Mesenchymal stem cell (in vitro differentiated cells and primary cell): ENCODE results near the gene GYG1.
"Not testable (repeated sequence)": the region's sequence is repeated elsewhere in the genome, so short reads cannot be mapped to it uniquely, and the experiment has no call there.

Source experiments
- DNase-seq: peaks from one replicate; pipeline ENCODE4 v3.0.0-alpha.2; 2013
- H2AFZ ChIP-seq: one replicate; pipeline ENCODE4 v1.6.1; 2013; ENCODE audit warnings: low read depth, mild to moderate bottlenecking, control low read depth, inconsistent platforms, low read length, moderate library complexity
- H2AK5ac ChIP-seq: 2 replicates; pipeline ENCODE4 v1.6.1; 2013; ENCODE audit warnings: low read length, moderate library complexity, mild to moderate bottlenecking, inconsistent platforms; ENCODE audit not compliant: severe bottlenecking
- H2BK120ac ChIP-seq: one replicate; pipeline ENCODE4 v1.6.1; 2013; ENCODE audit warnings: low read depth, mild to moderate bottlenecking, inconsistent platforms, low read length, moderate library complexity
- H2BK12ac ChIP-seq, 2 experiments: one replicate each; pipeline ENCODE4 v1.6.1; 2013; ENCODE audit warnings: inconsistent platforms in 2 of 2, low read length in 2 of 2, mild to moderate bottlenecking in 2 of 2, moderate library complexity in 2 of 2, control low read depth in 1 of 2
- H2BK15ac ChIP-seq: one replicate; pipeline ENCODE4 v1.6.1; 2013; ENCODE audit warnings: mild to moderate bottlenecking, low read depth, inconsistent platforms; ENCODE audit not compliant: poor library complexity, severe bottlenecking
- H2BK5ac ChIP-seq: 2 replicates; pipeline ENCODE4 v1.6.1; 2013; ENCODE audit warnings: low read depth, mild to moderate bottlenecking, low read length, control low read depth, inconsistent platforms; ENCODE audit not compliant: poor library complexity, severe bottlenecking
- H3K14ac ChIP-seq, 2 experiments: one replicate each; pipeline ENCODE4 v1.6.1; 2013; ENCODE audit warnings: inconsistent platforms in 2 of 2, low read length in 2 of 2, control low read depth in 1 of 2, mild to moderate bottlenecking in 1 of 2, moderate library complexity in 1 of 2
- H3K18ac ChIP-seq, 2 experiments: one replicate each; pipeline ENCODE4 v1.6.1; 2013; ENCODE audit warnings: inconsistent platforms in 2 of 2, low read length in 2 of 2, control low read depth in 1 of 2, low read depth in 1 of 2, mild to moderate bottlenecking in 1 of 2
- H3K23ac ChIP-seq, 2 experiments: one replicate each; pipeline ENCODE4 v1.6.1; 2013; ENCODE audit warnings: inconsistent platforms in 2 of 2, low read length in 2 of 2, mild to moderate bottlenecking in 2 of 2, moderate library complexity in 2 of 2, control low read depth in 1 of 2
- H3K27ac ChIP-seq: 2 replicates; pipeline ENCODE4 v1.5.1; 2013; ENCODE audit warnings: mild to moderate bottlenecking, moderate library complexity, low read length, control low read depth, inconsistent platforms; ENCODE audit not compliant: poor library complexity, severe bottlenecking
- H3K27me3 ChIP-seq, 2 experiments: 2 replicates each; pipeline versions ENCODE4 v1.6.1 to v1.7.0; 2013; ENCODE audit warnings: low read length in 2 of 2, mild to moderate bottlenecking in 2 of 2, moderate library complexity in 2 of 2, control low read depth in 1 of 2, inconsistent platforms in 1 of 2; ENCODE audit not compliant: control insufficient read depth in 1 of 2, insufficient read depth in 1 of 2
- H3K36me3 ChIP-seq, 2 experiments: 2 replicates each; pipeline versions ENCODE4 v1.6.1 to v1.7.0; 2013; ENCODE audit warnings: low read length in 2 of 2, control low read depth in 1 of 2, inconsistent platforms in 1 of 2, low read depth in 1 of 2, mild to moderate bottlenecking in 1 of 2; ENCODE audit not compliant: insufficient read depth in 2 of 2, control insufficient read depth in 1 of 2
- H3K4ac ChIP-seq, 2 experiments: one replicate each; pipeline ENCODE4 v1.6.1; 2013; ENCODE audit warnings: inconsistent platforms in 2 of 2, low read length in 2 of 2, mild to moderate bottlenecking in 2 of 2, moderate library complexity in 2 of 2, control low read depth in 1 of 2, low read depth in 1 of 2
- H3K4me1 ChIP-seq: 2 replicates; pipeline ENCODE4 v1.6.1; 2013; ENCODE audit warnings: low read depth, low read length, control low read depth; ENCODE audit not compliant: control insufficient read depth, insufficient read depth
- H3K4me2 ChIP-seq: 2 replicates; pipeline ENCODE4 v1.6.1; 2013; ENCODE audit warnings: low read length, mild to moderate bottlenecking, inconsistent platforms; ENCODE audit not compliant: poor library complexity, severe bottlenecking
- H3K4me3 ChIP-seq, 2 experiments: 2 replicates each; pipeline versions ENCODE4 v1.5.1 to v1.7.0; 2013; ENCODE audit warnings: low read length in 2 of 2, mild to moderate bottlenecking in 2 of 2, control low read depth in 1 of 2, low read depth in 1 of 2; ENCODE audit not compliant: insufficient read depth in 1 of 2
- H3K79me1 ChIP-seq: replicated peaks from 2 replicates; pipeline ENCODE4 v1.6.1; 2013; ENCODE audit warnings: mild to moderate bottlenecking, control low read depth, low read length, inconsistent platforms; ENCODE audit not compliant: poor library complexity, severe bottlenecking
- H3K9ac ChIP-seq: 2 replicates; pipeline ENCODE4 v1.7.0; 2013; ENCODE audit warnings: mild to moderate bottlenecking, low read length, moderate library complexity
- H3K9me3 ChIP-seq: 2 replicates; pipeline ENCODE4 v1.7.0; 2013; ENCODE audit warnings: mild to moderate bottlenecking, low read length; ENCODE audit not compliant: control insufficient read depth
- H4K8ac ChIP-seq: one replicate; pipeline ENCODE4 v1.6.1; 2013; ENCODE audit warnings: inconsistent platforms, mild to moderate bottlenecking, low read length, moderate library complexity
- H4K91ac ChIP-seq: one replicate; pipeline ENCODE4 v1.6.1; 2013; ENCODE audit warnings: mild to moderate bottlenecking, low read length, inconsistent platforms
- WGBS: methylation state at CpG from one replicate; pipeline ENCODE4 v1.1.7; 2013; ENCODE audit warnings: mixed read lengths; 5-methylcytosine and 5-hydroxymethylcytosine counted together

Gene GYG1

GRCh38 chr3:148981273-148981672, 10.1 kb upstream of the GYG1 start:
- no peak overlapping the region for H3K9ac ChIP-seq
- H2AK5ac ChIP-seq, result no peak overlapping the region
- H2BK15ac ChIP-seq, result no peak overlapping the region
- H3K36me3 ChIP-seq, result no peaks in the 10 kb centered on the region
- no peak overlapping the region for H2BK12ac ChIP-seq
- no peak overlapping the region for H4K91ac ChIP-seq
- no peak overlapping the region for H3K18ac ChIP-seq
- no peaks in the 10 kb centered on the region for H3K27me3 ChIP-seq
- H2AFZ ChIP-seq, result no peak overlapping the region
- no peak overlapping the region for H2BK120ac ChIP-seq
- no peaks in the 10 kb centered on the region for H3K4me1 ChIP-seq
- no peaks in the 10 kb centered on the region for H3K79me1 ChIP-seq
- H2BK5ac ChIP-seq, result no peak overlapping the region
- DNase-seq, result no peak
- 86% methylated on average over 1 of the region's 1 CpG for WGBS
- H3K14ac ChIP-seq, result peak overlapping the region in 1 of 2 experiments; percentile 15
- H3K4me2 ChIP-seq, result no peak overlapping the region
- no peak overlapping the region for H3K4me3 ChIP-seq
- no peak overlapping the region for H3K23ac ChIP-seq
- H3K9me3 ChIP-seq, result no peaks in the 10 kb centered on the region
- no peak overlapping the region for H3K27ac ChIP-seq
- no peak overlapping the region for H4K8ac ChIP-seq
- no peak overlapping the region for H3K4ac ChIP-seq

- not testable (repeated sequence) for H3K4me1 ChIP-seq, H3K27me3 ChIP-seq, H3K4ac ChIP-seq, H3K23ac ChIP-seq, H2BK5ac ChIP-seq, DNase-seq, H4K8ac ChIP-seq, H2BK15ac ChIP-seq, H2AK5ac ChIP-seq, H3K36me3 ChIP-seq, H3K9me3 ChIP-seq, H3K27ac ChIP-seq, H3K9ac ChIP-seq, H2AFZ ChIP-seq, H4K91ac ChIP-seq, H2BK12ac ChIP-seq, H2BK120ac ChIP-seq, H3K4me3 ChIP-seq, H3K18ac ChIP-seq, H3K4me2 ChIP-seq, H3K14ac ChIP-seq, H3K79me1 ChIP-seq
- WGBS, result 98% methylated on average over 24 of the region's 29 CpGs
These were observed 3.8 kb upstream of the GYG1 start for GRCh38 chr3:148987551-148987950.

GRCh38 chr3:148990236-148990635, 1.1 kb upstream of the GYG1 start:
- Histone ChIP-seq H2BK120ac (no peak overlapping the region), H3K4ac (no peak overlapping the region), H2BK12ac (no peak overlapping the region), H2BK15ac (no peak overlapping the region), H4K8ac (no peak overlapping the region), H2BK5ac (no peak overlapping the region), H2AK5ac (no peak overlapping the region), H4K91ac (no peak overlapping the region), H3K36me3 (peaks cover 3 to 14% of the 10 kb centered on the region in 2 experiments), H3K4me3 (peak overlapping the region in 1 of 2 experiments; percentile 84), H3K27me3 (no peaks in the 10 kb centered on the region), H3K4me1 (peaks cover 3% of the 10 kb centered on the region), H3K23ac (no peak overlapping the region), H3K9me3 (no peaks in the 10 kb centered on the region), H3K9ac (peak overlapping the region; percentile 89), H3K14ac (no peak overlapping the region), H3K18ac (no peak overlapping the region), H3K4me2 (no peak overlapping the region), H2AFZ (no peak overlapping the region), H3K27ac (no peak overlapping the region), H3K79me1 (peaks cover 12% of the 10 kb centered on the region)
- no peak for DNase-seq
- 93% methylated on average over 4 of the region's 4 CpGs for WGBS

GRCh38 chr3:148992027-148992634, 791 bp downstream of the GYG1 start:
- Histone ChIP-seq H3K4ac (peak overlapping the region; percentile 40 to 74), H3K23ac (no peak overlapping the region), H3K27ac (no peak overlapping the region), H3K4me3 (peak overlapping the region; percentile 77 to 84), H3K36me3 (peaks cover 5 to 33% of the 10 kb centered on the region in 2 experiments), H2AK5ac (no peak overlapping the region), H3K9ac (peak overlapping the region; percentile 89), H2AFZ (peak overlapping the region; percentile 74), H3K18ac (peak overlapping the region; percentile 77 to 86), H2BK15ac (peak overlapping the region; percentile 89), H3K14ac (no peak overlapping the region), H3K4me1 (peaks cover 3% of the 10 kb centered on the region), H2BK5ac (peak overlapping the region; percentile 60), H3K9me3 (no peaks in the 10 kb centered on the region), H2BK120ac (peak overlapping the region; percentile 82), H3K4me2 (peak overlapping the region; percentile 62), H4K91ac (no peak overlapping the region), H4K8ac (no peak overlapping the region), H2BK12ac (no peak overlapping the region), H3K79me1 (peaks cover 15% of the 10 kb centered on the region), H3K27me3 (no peaks in the 10 kb centered on the region)
- WGBS, result 4% methylated on average over 33 of the region's 34 CpGs
- peak; percentile 66 for DNase-seq
